DND-41 (cell line): Measurements from ENCODE around the gene SAMD4B.

Experiments used
- CTCF ChIP-seq: IDR thresholded peaks from 2 replicates; pipeline ENCODE4 v1.5.1; 2012; ENCODE audit warnings: borderline replicate concordance, low read length, moderate library complexity, mild to moderate bottlenecking; ENCODE audit not compliant: poor library complexity, severe bottlenecking; ENCODE audit errors: extremely low read depth
- EZH2 ChIP-seq: IDR thresholded peaks from 3 replicates; pipeline ENCODE4 v1.6.1; 2012; ENCODE audit warnings: borderline replicate concordance, low read depth, mild to moderate bottlenecking, moderate library complexity, low read length, inconsistent platforms; ENCODE audit not compliant: severe bottlenecking

GRCh38 chr19:39423258-39424086 lies 81.3 kb downstream of the SAMD4B start:
- TF ChIP-seq EZH2 (no peak), CTCF (no peak)
